Measurements from ENCODE around the gene OLFML2A. TPM values are rescaled to one million over a fixed set of nuclear protein-coding genes. Genes with fewer than 3 reads are reported as not detected.

Gene OLFML2A
- total and polyA plus RNA-seq, 2 of the 4 experiments (the other 2 are of a cell fraction): 2.0 to 5.9 TPM

DNA sequence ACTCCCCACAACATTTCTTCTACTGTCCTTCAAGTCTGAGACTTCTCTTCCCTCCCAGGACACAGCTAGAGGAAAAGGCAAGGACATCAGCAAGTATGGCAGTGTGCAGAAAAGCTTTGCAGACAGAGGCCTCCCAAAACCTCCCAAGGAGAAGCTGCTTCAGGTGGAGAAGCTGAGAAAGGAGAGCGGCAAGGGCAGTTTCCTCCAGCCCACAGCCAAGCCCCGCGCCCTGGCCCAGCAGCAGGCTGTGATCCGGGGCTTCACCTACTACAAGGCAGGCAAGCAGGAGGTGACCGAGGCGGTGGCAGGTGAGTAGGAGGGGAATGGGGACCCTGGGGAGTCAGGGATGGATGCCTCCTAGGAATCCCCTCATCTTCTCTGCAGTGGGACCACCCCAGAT is 24.4 kb downstream of the OLFML2A start:
- no peak overlapping the region for H2AK9ac ChIP-seq (replicated peaks; ENCODE audit: low read depth, low read length, poor library complexity)
- ATAC-seq (ENCODE audit: low read depth): no peak
- no TSS peak for BruUV-seq (replicated peaks)
- dilution Hi-C loops (cut with HindIII; ENCODE audit: low sequenced_read_pairs, unreplicated experiment) (no loop called here), intact Hi-C loops (cut with micrococcal nuclease) (no loop called here), in situ Hi-C loops (cut with MboI; ENCODE audit: low sequenced_read_pairs) (no loop called here)
- no peak overlapping the region for H3K23ac ChIP-seq (ENCODE audit: low read depth, low read length)
- ChIA-PET CTCF (interaction anchor here (1.3 kb wide), 1 partner anchor 52 kb away, joined by 3 read pairs; the partner anchor contains the start of gene WDR38), POLR2A (ENCODE audit: unreplicated experiment) (no interaction called here)
- H2BK20ac ChIP-seq (ENCODE audit: low read depth, low read length): no peak overlapping the region
- H2AK5ac ChIP-seq (ENCODE audit: low read depth, low read length): no peak overlapping the region
- H3K27me3 ChIP-seq (ENCODE audit: control insufficient read depth, insufficient read depth, low read length): no peaks in the 10 kb centered on the region; the same call in 1 of the 2 replicates
- no peak overlapping the region for H2BK15ac ChIP-seq (ENCODE audit: low read depth, low read length)
- H4K20me1 ChIP-seq (ENCODE audit: insufficient read depth, low read length): no peaks in the 10 kb centered on the region
- no peak for DNase-seq
- H3K79me1 ChIP-seq (ENCODE audit: low read depth in 1 of 2, low read length in 2 of 2): no peaks in the 10 kb centered on the region
- H4K5ac ChIP-seq (ENCODE audit: low read depth, low read length): no peak overlapping the region
- no peak overlapping the region for H3K14ac ChIP-seq (replicated peaks; ENCODE audit: low read depth, low read length)
- no peak overlapping the region for H4K8ac ChIP-seq (ENCODE audit: low read depth in 2 of 2, low read length in 2 of 2)
- no peak overlapping the region for H3K56ac ChIP-seq (ENCODE audit: extremely low read depth, insufficient read depth, low read length)
- no peak overlapping the region for H3K18ac ChIP-seq (ENCODE audit: low read depth, low read length)
- H3K4ac ChIP-seq (ENCODE audit: low read depth, low read length): no peak overlapping the region
- no peaks in the 10 kb centered on the region for H3K36me3 ChIP-seq (ENCODE audit: control insufficient read depth, insufficient read depth, low read length)
- H2AFZ ChIP-seq (replicated peaks; ENCODE audit: low read length, poor library complexity): no peak overlapping the region
- H3K27ac ChIP-seq (ENCODE audit: insufficient read depth, low read length): no peak overlapping the region
- no CpG with 5 or more reads among the region's 6 CpGs for WGBS, 2 experiments (ENCODE audit: extremely low coverage in 2 of 2, insufficient read length in 1 of 2)
- TF ChIP-seq BHLHE40 (IDR thresholded peaks at IDR 0.05; ENCODE audit: low read depth, low read length) (no peak), RCOR1 (IDR thresholded peaks at IDR 0.05; ENCODE audit: insufficient replicate concordance, low read length) (no peak), CEBPB (IDR thresholded peaks at IDR 0.05; ENCODE audit: low read depth, low read length) (no peak), RFX5 (IDR thresholded peaks at IDR 0.05; ENCODE audit: low read depth, low read length) (no peak), MXI1 (IDR thresholded peaks at IDR 0.05; ENCODE audit: borderline replicate concordance, low read depth, low read length) (no peak), MAZ (IDR thresholded peaks at IDR 0.05; ENCODE audit: borderline replicate concordance, low read depth, low read length) (no peak), RAD21 (IDR thresholded peaks at IDR 0.05; ENCODE audit: low read length) (no peak), SMC3 (IDR thresholded peaks at IDR 0.05; ENCODE audit: low read depth, low read length) (no peak), MAFK (IDR thresholded peaks at IDR 0.05; ENCODE audit: low read depth, low read length) (no peak), POLR2A (IDR thresholded peaks at IDR 0.05; ENCODE audit: low read depth, low read length) (no peak), CHD1 (IDR thresholded peaks at IDR 0.05; ENCODE audit: low read depth, low read length) (no peak), NFE2L2 (IDR thresholded peaks at IDR 0.05; ENCODE audit: low read depth, low read length) (no peak), FOS (IDR thresholded peaks at IDR 0.05; ENCODE audit: low read depth, low read length) (no peak)
- TF ChIP-seq, protein P1, sequence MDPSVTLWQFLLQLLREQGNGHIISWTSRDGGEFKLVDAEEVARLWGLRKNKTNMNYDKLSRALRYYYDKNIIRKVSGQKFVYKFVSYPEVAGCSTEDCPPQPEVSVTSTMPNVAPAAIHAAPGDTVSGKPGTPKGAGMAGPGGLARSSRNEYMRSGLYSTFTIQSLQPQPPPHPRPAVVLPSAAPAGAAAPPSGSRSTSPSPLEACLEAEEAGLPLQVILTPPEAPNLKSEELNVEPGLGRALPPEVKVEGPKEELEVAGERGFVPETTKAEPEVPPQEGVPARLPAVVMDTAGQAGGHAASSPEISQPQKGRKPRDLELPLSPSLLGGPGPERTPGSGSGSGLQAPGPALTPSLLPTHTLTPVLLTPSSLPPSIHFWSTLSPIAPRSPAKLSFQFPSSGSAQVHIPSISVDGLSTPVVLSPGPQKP (IDR thresholded peaks at IDR 0.05; ENCODE audit: borderline replicate concordance, low read depth, low read length): no peak
- TF ChIP-seq, protein P2, sequence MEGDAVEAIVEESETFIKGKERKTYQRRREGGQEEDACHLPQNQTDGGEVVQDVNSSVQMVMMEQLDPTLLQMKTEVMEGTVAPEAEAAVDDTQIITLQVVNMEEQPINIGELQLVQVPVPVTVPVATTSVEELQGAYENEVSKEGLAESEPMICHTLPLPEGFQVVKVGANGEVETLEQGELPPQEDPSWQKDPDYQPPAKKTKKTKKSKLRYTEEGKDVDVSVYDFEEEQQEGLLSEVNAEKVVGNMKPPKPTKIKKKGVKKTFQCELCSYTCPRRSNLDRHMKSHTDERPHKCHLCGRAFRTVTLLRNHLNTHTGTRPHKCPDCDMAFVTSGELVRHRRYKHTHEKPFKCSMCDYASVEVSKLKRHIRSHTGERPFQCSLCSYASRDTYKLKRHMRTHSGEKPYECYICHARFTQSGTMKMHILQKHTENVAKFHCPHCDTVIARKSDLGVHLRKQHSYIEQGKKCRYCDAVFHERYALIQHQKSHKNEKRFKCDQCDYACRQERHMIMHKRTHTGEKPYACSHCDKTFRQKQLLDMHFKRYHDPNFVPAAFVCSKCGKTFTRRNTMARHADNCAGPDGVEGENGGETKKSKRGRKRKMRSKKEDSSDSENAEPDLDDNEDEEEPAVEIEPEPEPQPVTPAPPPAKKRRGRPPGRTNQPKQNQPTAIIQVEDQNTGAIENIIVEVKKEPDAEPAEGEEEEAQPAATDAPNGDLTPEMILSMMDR (conservative IDR thresholded peaks at IDR 0.05; ENCODE audit: low read depth, low read length): no peak
- TF ChIP-seq, protein P3, sequence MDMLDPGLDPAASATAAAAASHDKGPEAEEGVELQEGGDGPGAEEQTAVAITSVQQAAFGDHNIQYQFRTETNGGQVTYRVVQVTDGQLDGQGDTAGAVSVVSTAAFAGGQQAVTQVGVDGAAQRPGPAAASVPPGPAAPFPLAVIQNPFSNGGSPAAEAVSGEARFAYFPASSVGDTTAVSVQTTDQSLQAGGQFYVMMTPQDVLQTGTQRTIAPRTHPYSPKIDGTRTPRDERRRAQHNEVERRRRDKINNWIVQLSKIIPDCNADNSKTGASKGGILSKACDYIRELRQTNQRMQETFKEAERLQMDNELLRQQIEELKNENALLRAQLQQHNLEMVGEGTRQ (IDR thresholded peaks at IDR 0.05; ENCODE audit: low read depth, low read length): no peak
- no peak overlapping the region for H4K91ac ChIP-seq (ENCODE audit: insufficient read depth, low read depth, low read length)
- H3K9me1 ChIP-seq (ENCODE audit: insufficient read depth, low read length): no peaks in the 10 kb centered on the region; the same call in 1 of the 2 replicates
- no peak overlapping the region for H3K4me2 ChIP-seq (ENCODE audit: low read depth, low read length)
- H3K9me3 ChIP-seq (ENCODE audit: control insufficient read depth, insufficient read depth, low read length): no peaks in the 10 kb centered on the region
- H3K4me3 ChIP-seq (ENCODE audit: insufficient read depth, low read depth, low read length): no peak overlapping the region
- no peak overlapping the region for H2BK5ac ChIP-seq (ENCODE audit: low read depth, low read length, poor library complexity, severe bottlenecking)
- no peak overlapping the region for H2BK120ac ChIP-seq (ENCODE audit: low read depth, low read length)
- H3K4me1 ChIP-seq (ENCODE audit: control insufficient read depth, insufficient read depth, low read length): peaks cover 9% of the 10 kb centered on the region; the same call in 1 of the 2 replicates
- no peak overlapping the region for H3K9ac ChIP-seq (ENCODE audit: low read depth, low read length)
